Neuron (in vitro differentiated cells): ENCODE results near the gene DBH.

Source experiments
- H2AFZ ChIP-seq: one replicate; pipeline ENCODE4 v1.6.1; 2013; ENCODE audit warnings: low read depth, mild to moderate bottlenecking, inconsistent platforms, low read length, moderate library complexity
- H3K27me3 ChIP-seq: one replicate; pipeline ENCODE4 v1.6.1; 2013; ENCODE audit warnings: low read length; ENCODE audit not compliant: insufficient read depth
- H3K36me3 ChIP-seq: one replicate; pipeline ENCODE4 v1.6.1; 2013; ENCODE audit warnings: low read length; ENCODE audit not compliant: insufficient read depth
- H3K4me1 ChIP-seq: one replicate; pipeline ENCODE4 v1.6.1; 2013; ENCODE audit warnings: low read length; ENCODE audit not compliant: insufficient read depth
- H3K4me3 ChIP-seq: 2 replicates; pipeline ENCODE4 v1.5.1; 2013; ENCODE audit warnings: mild to moderate bottlenecking, low read length, moderate library complexity
- H3K9me3 ChIP-seq: one replicate; pipeline ENCODE4 v1.6.1; 2013; ENCODE audit warnings: low read length

Gene DBH

DNA sequence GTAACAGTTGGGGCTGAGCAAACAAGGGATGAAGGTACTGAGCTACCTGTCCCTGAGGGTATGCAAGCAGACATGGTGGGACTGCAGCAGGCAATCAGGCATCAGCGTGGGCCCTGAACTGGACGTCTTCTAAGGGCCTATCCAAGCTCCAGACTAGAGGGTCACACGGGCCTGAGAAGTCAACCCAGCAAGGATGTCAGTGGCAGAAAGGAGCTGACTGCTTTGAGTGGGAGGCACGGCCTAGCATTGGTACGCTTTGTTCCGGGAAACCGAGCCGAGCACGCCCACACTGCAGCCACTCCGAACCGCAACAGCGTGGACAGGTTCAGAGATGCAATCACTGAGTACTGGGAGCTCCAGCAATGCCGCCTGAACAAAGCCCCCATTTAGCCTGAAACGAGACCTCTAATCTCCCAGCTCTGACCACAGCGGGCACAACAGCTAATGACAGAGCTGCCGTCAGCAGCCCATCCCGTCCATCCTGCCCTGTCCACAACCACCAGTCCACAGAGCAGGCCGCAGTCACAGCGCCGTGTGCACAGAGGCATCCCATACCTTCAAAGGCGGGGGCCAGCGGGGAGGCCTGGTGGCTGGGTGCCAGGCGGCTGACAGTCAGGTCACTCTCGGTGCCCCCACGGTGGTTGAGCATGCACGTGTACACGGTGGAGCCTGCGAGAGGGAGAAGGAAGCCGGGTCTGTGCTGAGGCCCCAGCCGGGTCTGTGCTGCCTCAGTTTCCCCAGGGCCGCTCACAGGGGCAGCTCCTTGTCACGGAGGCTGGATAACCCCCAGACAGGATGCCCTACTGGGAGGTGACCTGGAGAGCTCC, 57.8 kb downstream of the DBH start:
- no peaks in the 10 kb centered on the region for H3K27me3 ChIP-seq
- H3K36me3 ChIP-seq, result no peaks in the 10 kb centered on the region
- H3K9me3 ChIP-seq, result no peaks in the 10 kb centered on the region
- no peak overlapping the region for H3K4me3 ChIP-seq
- no peak overlapping the region for H2AFZ ChIP-seq
- H3K4me1 ChIP-seq, result peaks cover 16% of the 10 kb centered on the region

DNA sequence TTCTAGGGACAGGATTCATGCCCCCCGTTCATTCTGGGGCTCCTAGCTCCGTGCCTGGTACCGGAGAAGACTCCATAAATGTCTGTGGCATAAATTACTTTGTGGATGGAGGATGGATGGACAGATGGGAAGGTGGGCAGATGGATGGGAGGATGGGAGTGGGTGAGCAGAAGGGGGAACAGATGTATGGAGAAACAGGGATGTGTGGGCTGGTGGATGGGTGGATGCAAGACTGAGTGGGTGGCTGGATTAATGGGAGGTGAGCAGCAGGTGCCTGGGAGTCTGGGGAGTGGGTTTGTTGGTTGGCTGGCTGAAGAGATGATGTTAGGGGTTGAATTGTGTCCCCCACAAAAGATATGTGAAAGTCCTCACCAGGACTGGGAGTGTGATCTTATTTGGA, 58.5 kb downstream of the DBH start:
- H3K9me3 ChIP-seq, result no peaks in the 10 kb centered on the region
- H2AFZ ChIP-seq, result no peak overlapping the region
- no peaks in the 10 kb centered on the region for H3K27me3 ChIP-seq
- H3K4me3 ChIP-seq, result no peak overlapping the region
- no peaks in the 10 kb centered on the region for H3K36me3 ChIP-seq
- H3K4me1 ChIP-seq, result peaks cover 16% of the 10 kb centered on the region

DNA sequence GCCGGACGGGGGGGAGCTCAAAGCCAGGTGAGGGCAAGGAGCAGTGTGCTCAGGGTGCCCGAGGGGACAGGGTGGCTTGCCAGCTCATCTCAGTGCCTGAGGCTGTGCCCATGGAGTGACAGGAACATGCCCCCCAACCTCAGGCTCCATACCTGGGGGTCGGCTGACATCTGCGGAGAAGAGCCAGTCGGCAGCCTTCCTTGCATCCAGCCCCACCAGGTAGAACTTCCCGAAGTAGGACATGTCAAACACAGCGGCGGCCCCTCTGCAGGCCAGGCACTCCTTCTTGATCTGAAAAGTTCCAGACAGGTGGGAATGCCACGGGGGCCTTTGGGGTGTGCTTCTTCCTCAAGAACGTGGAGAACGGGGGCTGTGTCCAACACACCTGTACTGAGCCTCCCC, 59.9 kb downstream of the DBH start:
- Histone ChIP-seq H3K36me3 (no peaks in the 10 kb centered on the region), H3K4me3 (no peak overlapping the region), H3K9me3 (no peaks in the 10 kb centered on the region), H3K27me3 (no peaks in the 10 kb centered on the region), H2AFZ (no peak overlapping the region), H3K4me1 (peaks cover 10% of the 10 kb centered on the region)

- no peaks in the 10 kb centered on the region for H3K36me3 ChIP-seq
Measured at GRCh38 chr9:133699546-133699945, 63.4 kb downstream of the DBH start.

DNA sequence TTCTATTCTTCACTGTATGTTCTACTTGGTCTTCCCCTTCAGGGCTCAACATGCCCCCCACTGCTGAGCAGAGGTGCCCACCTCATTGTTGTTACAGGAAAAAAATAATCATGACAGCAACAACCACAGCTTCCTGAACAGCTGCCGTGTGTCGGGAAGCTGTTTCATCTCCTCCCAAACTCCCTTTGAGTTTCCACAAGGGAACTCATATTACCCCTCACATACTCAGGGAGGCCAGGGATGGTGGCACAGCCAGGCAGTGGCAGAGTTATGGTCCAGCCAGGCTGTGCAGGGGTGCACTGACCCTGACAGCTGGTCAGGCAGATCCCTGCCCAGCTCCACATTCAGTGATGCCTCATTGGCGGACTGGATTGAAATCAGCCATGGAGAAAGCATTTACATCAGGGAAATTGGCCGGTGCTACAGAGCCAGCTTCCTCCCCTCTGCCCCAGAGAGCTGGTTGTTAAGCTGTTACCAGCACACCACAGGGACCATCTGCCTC, 64.7 kb downstream of the DBH start:
- Histone ChIP-seq H3K4me1 (no peaks in the 10 kb centered on the region), H3K36me3 (no peaks in the 10 kb centered on the region), H3K9me3 (no peaks in the 10 kb centered on the region), H2AFZ (no peak overlapping the region), H3K27me3 (no peaks in the 10 kb centered on the region), H3K4me3 (no peak overlapping the region)

More at GRCh38 chr9:133699546-133699945, 63.4 kb downstream of the DBH start:
- Histone ChIP-seq H3K4me1 (no peaks in the 10 kb centered on the region), H3K4me3 (no peak overlapping the region), H2AFZ (no peak overlapping the region), H3K9me3 (no peaks in the 10 kb centered on the region), H3K27me3 (no peaks in the 10 kb centered on the region)

GRCh38 chr9:133701321-133701980, 65.3 kb downstream of the DBH start:
- no peak overlapping the region for H3K4me3 ChIP-seq
- H3K9me3 ChIP-seq, result no peaks in the 10 kb centered on the region
- H3K27me3 ChIP-seq, result no peaks in the 10 kb centered on the region
- no peaks in the 10 kb centered on the region for H3K36me3 ChIP-seq
- H3K4me1 ChIP-seq, result no peaks in the 10 kb centered on the region
- H2AFZ ChIP-seq, result no peak overlapping the region

DNA sequence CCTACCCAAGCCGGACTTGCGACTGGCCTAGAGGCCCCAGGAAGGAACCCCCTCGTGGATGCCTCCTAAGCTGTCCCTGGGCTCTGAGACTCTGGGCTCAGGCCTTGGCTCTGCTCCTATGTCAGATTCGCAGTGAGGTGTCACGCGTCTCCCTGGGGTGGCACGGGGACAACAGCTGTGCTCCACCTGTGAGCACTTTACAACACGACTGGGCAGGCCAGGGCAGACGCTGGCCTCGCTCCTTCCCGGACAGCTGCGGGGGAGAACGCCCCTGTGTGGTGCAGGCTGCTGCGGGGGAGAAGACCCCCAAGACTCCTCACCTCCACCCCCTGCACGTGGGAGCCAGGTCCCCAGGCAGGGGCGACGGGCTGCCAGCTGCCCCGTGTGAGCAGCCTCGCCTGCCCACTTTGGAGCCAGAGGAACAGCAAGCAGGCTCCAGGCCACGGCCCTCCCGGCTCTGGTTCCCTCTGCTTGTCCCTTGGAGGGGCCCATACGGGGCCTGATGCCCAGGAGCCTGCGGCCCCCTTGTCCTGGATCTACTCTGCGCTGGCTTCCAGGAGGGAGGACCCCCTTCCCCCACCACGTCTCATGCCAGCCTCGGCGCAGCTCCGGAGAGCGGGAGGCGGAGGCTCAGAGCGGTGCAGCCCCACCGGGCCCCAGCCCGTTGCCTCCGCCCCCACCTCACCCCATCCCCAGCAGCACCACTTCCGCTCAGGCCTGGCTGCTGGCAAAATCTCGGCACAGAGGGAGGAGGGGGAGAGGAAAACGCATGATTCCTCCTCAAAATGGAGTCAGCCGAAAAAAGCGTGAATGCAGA, 66.0 kb downstream of the DBH start:
- H3K4me3 ChIP-seq, result no peak overlapping the region
- H3K9me3 ChIP-seq, result no peaks in the 10 kb centered on the region
- H3K4me1 ChIP-seq, result no peaks in the 10 kb centered on the region
- no peaks in the 10 kb centered on the region for H3K27me3 ChIP-seq
- no peaks in the 10 kb centered on the region for H3K36me3 ChIP-seq
- H2AFZ ChIP-seq, result no peak overlapping the region

- Histone ChIP-seq H3K4me1 (no peaks in the 10 kb centered on the region), H3K4me3 (no peak overlapping the region), H3K9me3 (no peaks in the 10 kb centered on the region), H3K27me3 (no peaks in the 10 kb centered on the region), H3K36me3 (no peaks in the 10 kb centered on the region), H2AFZ (no peak overlapping the region)
Measured at GRCh38 chr9:133702798-133703590, 66.8 kb downstream of the DBH start.

DNA sequence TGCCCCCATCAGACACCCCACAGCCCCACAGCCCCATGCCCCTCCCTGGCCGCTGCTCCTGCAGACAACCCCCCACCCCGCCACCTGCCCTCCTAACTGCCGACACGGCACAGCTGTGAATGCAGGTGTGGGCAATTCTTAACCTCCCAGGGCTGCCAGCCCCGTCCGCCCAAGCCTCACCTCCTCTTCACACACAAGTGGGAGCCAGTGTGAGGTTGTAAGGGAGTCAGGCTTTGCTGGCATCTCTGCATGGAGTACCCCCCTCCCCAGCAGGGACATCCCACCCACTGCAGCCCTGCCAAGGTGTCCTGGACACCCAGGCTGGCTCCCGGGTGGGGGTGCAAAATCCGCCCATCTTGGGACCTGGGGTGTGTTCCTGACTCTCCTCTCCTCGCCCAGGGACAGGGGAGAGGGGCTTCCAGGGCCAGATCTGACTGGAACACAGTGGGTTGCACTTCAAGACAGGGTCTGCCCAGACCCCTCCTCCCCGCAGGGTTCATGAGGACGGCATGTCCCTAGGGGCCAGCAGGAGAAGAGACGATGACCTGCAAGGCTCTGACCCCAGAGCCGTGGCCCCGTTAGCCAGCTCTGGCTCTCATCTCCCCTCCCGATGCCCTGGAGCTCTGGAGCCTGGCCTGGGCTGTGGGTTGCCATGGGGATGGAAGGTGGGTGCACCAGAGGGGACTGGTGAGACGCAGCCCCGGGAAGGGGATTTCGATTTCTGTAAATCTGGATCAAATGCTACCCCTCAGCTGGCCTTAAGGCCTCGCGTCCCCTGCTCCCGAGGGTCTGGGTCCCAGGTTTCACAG, 67.6 kb downstream of the DBH start:
- Histone ChIP-seq H2AFZ (no peak overlapping the region), H3K27me3 (no peaks in the 10 kb centered on the region), H3K4me1 (no peaks in the 10 kb centered on the region)

DNA sequence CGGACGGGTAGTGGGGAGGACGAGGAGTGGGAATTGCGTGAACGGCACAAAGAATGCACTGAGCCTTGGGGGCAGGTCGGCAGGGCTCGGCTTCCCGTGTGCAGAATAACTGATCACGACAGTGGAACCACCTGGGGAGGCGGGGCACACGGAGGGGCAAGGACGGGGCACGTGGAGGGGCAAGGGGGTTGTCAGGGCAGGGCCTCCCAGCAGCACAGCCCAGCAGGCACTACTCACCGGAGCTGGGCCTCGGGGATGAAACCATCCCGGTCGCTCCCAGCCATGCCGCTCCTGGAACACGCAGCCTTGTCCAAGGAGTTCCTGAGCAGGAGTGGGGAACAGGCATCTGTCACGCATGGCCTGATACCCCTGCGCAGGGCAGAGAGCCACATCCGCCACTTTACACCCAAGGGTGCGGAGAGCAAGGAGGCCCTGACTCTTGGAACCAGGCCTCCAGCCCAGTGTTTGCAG, 68.6 kb downstream of the DBH start:
- H3K4me1 ChIP-seq, result no peaks in the 10 kb centered on the region
- H2AFZ ChIP-seq, result no peak overlapping the region

More for the DNA sequence above, 67.6 kb downstream of the DBH start:
- Histone ChIP-seq H3K9me3 (no peaks in the 10 kb centered on the region), H3K36me3 (no peaks in the 10 kb centered on the region), H3K4me3 (no peak overlapping the region)

GRCh38 chr9:133705576-133705975, 69.4 kb downstream of the DBH start:
- Histone ChIP-seq H3K36me3 (no peaks in the 10 kb centered on the region), H3K4me1 (no peaks in the 10 kb centered on the region), H3K9me3 (no peaks in the 10 kb centered on the region), H2AFZ (no peak overlapping the region), H3K4me3 (no peak overlapping the region), H3K27me3 (no peaks in the 10 kb centered on the region)

More for the DNA sequence above, 68.6 kb downstream of the DBH start:
- H3K36me3 ChIP-seq, result no peaks in the 10 kb centered on the region
- H3K9me3 ChIP-seq, result no peaks in the 10 kb centered on the region
- H3K4me3 ChIP-seq, result no peak overlapping the region
- no peaks in the 10 kb centered on the region for H3K27me3 ChIP-seq
